Measurements from ENCODE around the gene SAMD11.

The SAMD11 gene

DNA sequence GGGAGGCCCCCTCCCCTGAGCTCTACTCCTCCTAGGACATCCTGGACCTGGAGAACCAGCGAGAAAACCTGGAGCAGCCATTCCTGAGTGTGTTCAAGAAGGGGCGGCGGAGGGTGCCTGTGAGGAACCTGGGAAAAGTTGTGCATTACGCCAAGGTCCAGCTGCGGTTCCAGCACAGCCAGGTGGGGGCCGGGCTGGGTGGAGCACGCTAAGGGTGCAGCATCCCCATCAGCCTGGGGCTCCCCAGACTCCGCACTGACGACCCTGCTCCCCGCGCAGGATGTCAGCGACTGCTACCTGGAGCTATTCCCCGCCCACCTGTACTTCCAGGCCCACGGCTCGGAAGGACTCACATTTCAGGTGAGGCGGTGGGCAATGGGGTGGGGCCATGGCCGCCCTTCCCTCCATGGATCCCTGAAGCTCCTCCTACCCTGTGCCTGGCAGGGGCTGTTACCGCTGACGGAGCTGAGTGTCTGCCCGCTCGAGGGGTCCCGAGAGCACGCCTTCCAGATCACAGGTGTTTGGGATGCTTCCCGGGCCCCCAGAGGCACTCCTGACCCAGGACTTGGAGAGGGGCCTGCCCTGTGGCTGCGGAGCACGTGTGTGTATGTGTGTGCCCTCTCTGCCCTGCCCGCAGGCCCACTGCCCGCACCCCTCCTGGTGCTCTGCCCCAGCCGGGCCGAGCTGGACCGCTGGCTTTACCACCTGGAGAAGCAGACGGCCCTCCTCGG, 46.7 kb downstream of the SAMD11 start:
- TF ChIP-seq, protein P1, sequence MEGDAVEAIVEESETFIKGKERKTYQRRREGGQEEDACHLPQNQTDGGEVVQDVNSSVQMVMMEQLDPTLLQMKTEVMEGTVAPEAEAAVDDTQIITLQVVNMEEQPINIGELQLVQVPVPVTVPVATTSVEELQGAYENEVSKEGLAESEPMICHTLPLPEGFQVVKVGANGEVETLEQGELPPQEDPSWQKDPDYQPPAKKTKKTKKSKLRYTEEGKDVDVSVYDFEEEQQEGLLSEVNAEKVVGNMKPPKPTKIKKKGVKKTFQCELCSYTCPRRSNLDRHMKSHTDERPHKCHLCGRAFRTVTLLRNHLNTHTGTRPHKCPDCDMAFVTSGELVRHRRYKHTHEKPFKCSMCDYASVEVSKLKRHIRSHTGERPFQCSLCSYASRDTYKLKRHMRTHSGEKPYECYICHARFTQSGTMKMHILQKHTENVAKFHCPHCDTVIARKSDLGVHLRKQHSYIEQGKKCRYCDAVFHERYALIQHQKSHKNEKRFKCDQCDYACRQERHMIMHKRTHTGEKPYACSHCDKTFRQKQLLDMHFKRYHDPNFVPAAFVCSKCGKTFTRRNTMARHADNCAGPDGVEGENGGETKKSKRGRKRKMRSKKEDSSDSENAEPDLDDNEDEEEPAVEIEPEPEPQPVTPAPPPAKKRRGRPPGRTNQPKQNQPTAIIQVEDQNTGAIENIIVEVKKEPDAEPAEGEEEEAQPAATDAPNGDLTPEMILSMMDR (IDR thresholded peaks at IDR 0.05; ENCODE audit: control extremely low read depth, extremely low read depth, low read depth, missing control alignments), result no peak
- ChIA-PET CTCF (interaction anchor here (0.8 to 1.8 kb wide), 3 partner anchors 13 to 65 kb away, joined by 3 to 8 read pairs (median 6); no protein-coding TSS in a partner anchor), POLR2A (no interaction called here)
- DNase-seq (ENCODE audit: extremely low spot score), result no peak

DNA sequence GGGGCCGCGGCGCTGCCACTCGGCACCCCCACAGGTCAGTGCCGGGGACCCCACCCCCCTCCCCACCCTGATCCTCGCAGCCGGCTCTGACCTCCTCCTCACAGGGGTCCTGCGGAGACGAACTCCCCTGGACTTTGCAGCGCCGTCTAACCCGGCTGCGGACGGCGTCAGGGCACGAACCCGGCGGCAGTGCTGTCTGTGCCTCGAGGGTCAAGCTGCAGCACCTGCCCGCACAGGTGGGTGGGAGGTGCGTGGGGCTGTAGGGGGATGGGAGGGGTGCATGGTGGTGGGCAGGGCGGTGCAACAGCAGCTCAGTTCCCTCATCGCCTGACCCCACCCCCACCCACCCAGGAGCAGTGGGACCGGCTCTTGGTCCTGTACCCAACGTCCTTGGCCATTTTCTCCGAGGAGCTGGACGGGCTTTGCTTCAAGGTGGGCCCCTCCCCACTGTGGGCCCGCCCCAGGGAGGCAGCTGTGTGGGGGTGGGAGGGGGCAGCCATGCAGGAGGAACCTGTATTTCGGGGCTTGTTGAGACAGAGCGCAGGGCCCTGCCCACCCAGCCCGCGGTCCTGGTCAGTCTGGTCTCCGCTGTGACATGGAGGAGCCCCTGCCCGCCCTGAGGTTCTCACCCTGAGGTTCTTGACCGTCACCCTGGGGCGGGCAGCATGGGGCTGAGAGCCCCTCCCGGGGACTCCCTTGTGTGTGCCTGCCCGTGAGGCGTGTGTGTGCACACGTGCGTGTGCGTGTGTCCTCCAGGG, 47.4 kb downstream of the SAMD11 start:
- no peak for DNase-seq (ENCODE audit: extremely low spot score)
- CTCF ChIA-PET, result interaction anchor here (1.4 to 1.8 kb wide), 3 partner anchors 12 to 151 kb away, joined by 4 to 8 read pairs (median 6); no protein-coding TSS in a partner anchor
- POLR2A ChIA-PET, result no interaction called here
- TF ChIP-seq, protein P1 (IDR thresholded peaks at IDR 0.05; ENCODE audit: control extremely low read depth, extremely low read depth, low read depth, missing control alignments), result no peak

DNA sequence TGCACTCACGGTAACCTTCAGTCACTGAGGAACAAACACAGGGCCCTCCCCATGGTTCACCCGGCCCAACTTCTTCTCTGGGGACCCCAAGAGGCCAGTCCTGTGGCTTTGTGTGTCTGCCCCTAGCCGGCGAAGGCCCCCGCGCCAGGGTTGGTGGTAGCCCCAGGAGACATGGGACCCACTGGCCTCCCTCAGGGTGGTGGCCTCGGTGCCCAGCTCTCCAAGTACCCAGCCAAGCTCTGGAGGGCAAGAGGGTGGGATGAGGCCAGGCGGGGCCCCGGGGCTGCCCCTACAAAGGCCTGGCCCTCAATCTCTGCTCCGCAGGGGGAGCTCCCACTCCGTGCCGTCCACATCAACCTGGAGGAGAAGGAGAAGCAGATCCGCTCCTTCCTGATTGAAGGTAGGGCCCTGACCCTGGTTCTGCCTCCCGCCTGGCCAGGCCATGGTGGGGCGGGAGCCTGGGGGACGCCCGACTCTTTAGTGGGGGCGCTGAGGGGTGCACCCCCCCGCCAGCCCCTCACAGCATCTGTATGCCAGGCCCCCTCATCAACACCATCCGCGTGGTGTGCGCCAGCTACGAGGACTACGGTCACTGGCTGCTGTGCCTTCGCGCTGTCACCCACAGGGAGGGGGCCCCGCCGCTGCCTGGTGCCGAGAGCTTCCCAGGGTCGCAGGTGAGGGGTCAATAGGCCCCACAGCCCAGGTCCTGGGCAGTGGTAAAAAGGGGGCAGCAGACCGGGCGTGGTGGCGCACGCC, 48.2 kb downstream of the SAMD11 start:
- POLR2A ChIA-PET, result no interaction called here
- CTCF ChIA-PET, result interaction anchor here (1.4 to 1.8 kb wide), 4 partner anchors 11 to 151 kb away, joined by 3 to 8 read pairs (median 5); no protein-coding TSS in a partner anchor
- DNase-seq (ENCODE audit: extremely low spot score), result no peak
- TF ChIP-seq, protein P1 (IDR thresholded peaks at IDR 0.05; ENCODE audit: control extremely low read depth, extremely low read depth, low read depth, missing control alignments), result no peak

DNA sequence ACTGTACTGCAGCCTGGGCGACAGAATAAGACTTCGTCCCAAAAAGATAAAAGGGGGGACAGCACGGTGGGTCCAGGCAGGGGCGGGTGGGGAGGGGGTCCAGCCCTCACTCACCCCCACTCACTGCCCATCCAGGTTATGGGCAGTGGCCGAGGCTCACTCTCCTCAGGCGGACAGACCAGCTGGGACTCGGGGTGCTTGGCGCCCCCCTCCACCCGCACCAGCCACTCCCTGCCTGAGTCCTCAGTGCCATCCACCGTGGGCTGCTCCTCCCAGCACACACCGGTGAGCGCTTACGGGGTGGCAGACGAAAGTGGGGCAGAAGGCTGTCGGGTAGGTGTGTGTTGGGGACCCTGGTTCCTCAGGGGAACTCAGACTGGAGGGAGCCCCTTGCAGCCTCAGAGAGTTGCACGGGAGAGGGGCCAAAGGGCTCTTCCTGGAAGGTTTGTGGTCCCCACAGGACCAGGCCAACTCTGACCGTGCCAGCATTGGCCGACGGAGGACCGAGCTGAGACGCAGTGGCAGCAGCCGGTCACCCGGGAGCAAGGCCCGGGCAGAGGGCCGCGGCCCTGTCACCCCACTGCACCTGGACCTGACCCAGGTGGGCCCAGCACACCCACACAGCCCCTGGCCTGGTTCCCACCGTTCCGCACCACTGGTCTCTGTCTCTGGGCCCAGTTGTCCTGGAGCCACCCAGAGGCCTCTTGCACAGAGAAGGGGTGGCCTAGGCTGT, 49.2 kb downstream of the SAMD11 start:
- no peak for DNase-seq (ENCODE audit: extremely low spot score)
- ChIA-PET CTCF (interaction anchor here (1.4 to 1.8 kb wide), 3 partner anchors 10 to 150 kb away, joined by 3 to 6 read pairs (median 4); no protein-coding TSS in a partner anchor), POLR2A (no interaction called here)
- TF ChIP-seq, protein P1 (IDR thresholded peaks at IDR 0.05; ENCODE audit: control extremely low read depth, extremely low read depth, low read depth, missing control alignments), result no peak

DNA sequence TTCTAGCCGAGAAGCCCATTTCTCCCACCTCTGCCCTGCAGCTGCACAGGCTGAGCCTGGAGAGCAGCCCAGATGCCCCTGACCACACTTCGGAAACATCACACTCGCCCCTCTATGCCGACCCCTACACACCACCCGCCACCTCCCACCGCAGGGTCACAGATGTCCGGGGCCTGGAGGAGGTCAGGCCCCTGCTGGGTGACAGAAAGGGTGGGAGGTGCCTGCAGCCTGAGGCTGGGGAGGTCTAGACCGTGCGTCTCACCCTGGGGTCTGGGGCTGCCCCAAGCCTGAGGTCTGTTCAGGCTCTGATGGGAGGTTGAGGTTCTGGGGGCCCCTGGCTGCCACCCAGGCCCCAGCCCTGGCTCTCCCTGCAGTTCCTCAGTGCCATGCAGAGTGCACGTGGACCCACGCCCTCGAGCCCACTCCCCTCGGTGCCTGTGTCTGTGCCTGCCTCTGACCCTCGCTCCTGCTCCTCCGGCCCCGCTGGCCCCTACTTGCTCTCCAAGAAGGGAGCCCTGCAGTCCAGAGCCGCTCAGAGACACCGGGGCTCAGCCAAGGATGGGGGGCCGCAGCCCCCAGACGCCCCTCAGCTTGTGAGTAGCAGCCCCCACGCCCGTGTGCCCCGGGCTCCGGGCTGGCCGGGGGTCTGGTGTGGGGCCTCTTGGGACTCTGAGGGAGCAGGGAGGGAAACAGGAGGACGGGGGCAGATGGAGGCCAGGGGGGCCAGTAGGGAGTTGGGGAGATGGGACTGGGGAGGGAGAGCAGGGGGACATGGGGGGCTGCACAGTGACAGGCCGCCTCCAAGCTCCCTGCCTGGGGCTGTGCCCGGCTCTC, 50.0 kb downstream of the SAMD11 start:
- DNase-seq (ENCODE audit: extremely low spot score), result no peak
- TF ChIP-seq, protein P1 (IDR thresholded peaks at IDR 0.05; ENCODE audit: control extremely low read depth, extremely low read depth, low read depth, missing control alignments), result no peak
- POLR2A ChIA-PET, result no interaction called here
- CTCF ChIA-PET, result interaction anchor here (0.8 to 0.9 kb wide), 2 partner anchors 9 to 19 kb away, joined by 3 read pairs; no protein-coding TSS in a partner anchor
